GM18517 (cell line): ENCODE data around the gene TENM4.

Experiments used
- ATAC-seq: cut with Tn5 transposase; IDR thresholded peaks from one replicate; pipeline ENCODE4 v1.9.1; 2021; ENCODE audit warnings: mild to moderate bottlenecking, moderate library complexity; ENCODE audit not compliant: unreplicated experiment

The TENM4 gene

GRCh38 chr11:79449040-79449439 is 8.2 kb upstream of the TENM4 start:
- ATAC-seq = no peak

GRCh38 chr11:79447038-79447786 is 6.4 kb upstream of the TENM4 start:
- no peak for ATAC-seq

GRCh38 chr11:79444923-79445322 is 4.1 kb upstream of the TENM4 start:
- ATAC-seq = no peak

- no peak for ATAC-seq
Measured at GRCh38 chr11:79441461-79441875, 638 bp upstream of the TENM4 start.

GRCh38 chr11:79439886-79440570 is 802 bp downstream of the TENM4 start:
- ATAC-seq = no peak

- ATAC-seq = no peak
Measured at GRCh38 chr11:79439410-79439885, 1.4 kb downstream of the TENM4 start.

GRCh38 chr11:79438631-79439409 is 2.0 kb downstream of the TENM4 start:
- no peak for ATAC-seq

GRCh38 chr11:79437981-79438630 is 2.7 kb downstream of the TENM4 start:
- ATAC-seq = no peak

- no peak for ATAC-seq
Measured at GRCh38 chr11:79437278-79437980, 3.4 kb downstream of the TENM4 start.

- ATAC-seq = no peak
Measured at GRCh38 chr11:79436919-79437277, 3.9 kb downstream of the TENM4 start.

GRCh38 chr11:79434283-79434682 is 6.5 kb downstream of the TENM4 start:
- no peak for ATAC-seq

GRCh38 chr11:79432138-79432537 is 8.7 kb downstream of the TENM4 start:
- ATAC-seq = no peak

- no peak for ATAC-seq
Measured at GRCh38 chr11:79431535-79431934, 9.3 kb downstream of the TENM4 start.

GRCh38 chr11:79430280-79430679 is 10.6 kb downstream of the TENM4 start:
- ATAC-seq = no peak

GRCh38 chr11:79428406-79428805 is 12.4 kb downstream of the TENM4 start:
- ATAC-seq = no peak

GRCh38 chr11:79427611-79428327 is 13.1 kb downstream of the TENM4 start:
- ATAC-seq = no peak

GRCh38 chr11:79427126-79427525 is 13.7 kb downstream of the TENM4 start:
- ATAC-seq = no peak

GRCh38 chr11:79425463-79425862 is 15.4 kb downstream of the TENM4 start:
- ATAC-seq = no peak

GRCh38 chr11:79423736-79424135 is 17.1 kb downstream of the TENM4 start:
- no peak for ATAC-seq

GRCh38 chr11:79422866-79423265 is 18.0 kb downstream of the TENM4 start:
- ATAC-seq = no peak
